Spinal cord (tissue), 10 donors: ENCODE data around the gene PARP12. TPM values are rescaled to one million over a fixed set of nuclear protein-coding genes. Genes with fewer than 3 reads are reported as not detected.

ENCODE experiments used
- DNase-seq, 6 donors: peaks; one replicate each; pipeline versions ENCODE4 v3.0.0 to v3.0.0-alpha.2; 2013 to 2015; ENCODE audit warnings: low spot score in 6 of 6, low read depth in 4 of 6
- H3K27ac ChIP-seq: one replicate; pipeline ENCODE4 v1.5.1; 2013; ENCODE audit warnings: low read depth, low read length, control low read depth
- H3K27me3 ChIP-seq: one replicate; pipeline ENCODE4 v1.6.1; 2013; ENCODE audit warnings: low read length; ENCODE audit not compliant: control insufficient read depth, insufficient read depth
- H3K36me3 ChIP-seq: one replicate; pipeline ENCODE4 v1.6.1; 2013; ENCODE audit warnings: low read length; ENCODE audit not compliant: control insufficient read depth, insufficient read depth
- H3K4me1 ChIP-seq: one replicate; pipeline ENCODE4 v1.6.1; 2013; ENCODE audit warnings: low read length; ENCODE audit not compliant: control insufficient read depth, insufficient read depth
- H3K4me3 ChIP-seq: one replicate; pipeline ENCODE4 v1.5.1; 2013; ENCODE audit warnings: low read depth, low read length, control low read depth
- H3K9me3 ChIP-seq: one replicate; pipeline ENCODE4 v1.6.1; 2013; ENCODE audit warnings: low read length; ENCODE audit not compliant: control insufficient read depth, insufficient read depth
- WGBS: methylation state at CpG from one replicate; pipeline ENCODE4 v1.1.5; 2013; ENCODE audit warnings: missing lambda C conversion rate; ENCODE audit not compliant: insufficient coverage; 5-methylcytosine and 5-hydroxymethylcytosine counted together
- polyA plus RNA-seq, 2 donors: library from polyadenylated mRNA; unstranded; fragments of 120-200 nt; gene quantifications; one replicate each; pipeline ENCODE4 v1.2.1, GENCODE V29; 2013; ENCODE audit not compliant: insufficient read length in 2 of 2
- total RNA-seq, 2 donors: library from RNA; depleted of rRNA in 1 of 2; stranded (reverse); fragments of 120-200 nt in 1 of 2; fragments of >200 nt in 1 of 2; gene quantifications; one replicate each; pipeline versions ENCODE4 v1.2.3 to v1.2.4, GENCODE V29; 2013 to 2014
- donor health status: healthy.

Gene PARP12
- total and polyA plus RNA-seq, 4 donors: 10.5 to 18.6 (median 16.9) TPM

GRCh38 chr7:140019172-140019571, 43.6 kb downstream of the PARP12 start:
- H3K4me3 ChIP-seq: no peak overlapping the region
- H3K4me1 ChIP-seq: no peaks in the 10 kb centered on the region
- no peaks in the 10 kb centered on the region for H3K27me3 ChIP-seq
- no peaks in the 10 kb centered on the region for H3K9me3 ChIP-seq
- H3K27ac ChIP-seq: no peak overlapping the region
- no peaks in the 10 kb centered on the region for H3K36me3 ChIP-seq
- 63% methylated on average over 11 of the region's 11 CpGs for WGBS
- no peak for DNase-seq

DNA sequence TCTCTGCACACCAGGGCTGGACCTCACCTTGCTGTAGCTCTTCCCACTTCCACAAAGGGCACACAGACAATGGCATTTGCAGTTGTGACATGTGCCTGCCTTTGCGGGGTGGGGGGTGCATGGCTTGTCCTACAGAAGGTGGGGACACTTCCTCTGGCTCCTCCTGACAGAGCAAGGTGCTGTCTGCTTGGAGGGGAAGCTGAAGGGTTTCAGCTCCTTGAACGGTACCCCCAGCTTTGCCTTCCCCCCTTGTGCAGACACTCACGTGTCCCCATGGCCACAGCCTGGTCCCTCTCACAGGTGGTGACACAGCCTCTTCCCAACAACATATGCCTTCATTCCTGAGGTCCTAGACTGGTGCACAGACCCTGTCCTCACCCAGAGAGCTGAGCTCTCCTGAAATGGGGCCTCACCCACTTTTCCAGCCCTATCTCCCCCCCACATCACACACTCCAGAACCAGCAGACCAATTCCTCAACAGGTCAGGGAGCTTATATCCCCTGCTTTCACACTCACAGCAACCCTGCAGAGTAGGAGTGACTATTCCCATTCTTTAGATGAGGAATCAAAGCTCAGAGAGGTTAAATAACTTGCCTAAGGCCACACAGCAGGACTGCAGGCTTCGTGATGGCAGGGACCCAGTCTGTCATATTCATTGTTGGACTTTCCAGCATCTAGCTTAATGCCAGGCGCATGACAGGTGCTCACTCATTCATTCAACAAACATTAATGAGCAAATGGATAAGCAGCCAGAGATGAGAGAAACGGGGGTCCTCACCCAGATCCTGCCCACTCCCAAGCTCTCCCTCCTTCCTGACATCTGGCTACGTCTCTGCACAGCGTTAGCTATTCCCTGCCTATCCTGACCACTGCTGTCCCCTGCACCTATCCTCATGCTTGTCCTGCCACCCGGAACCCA, 44.4 kb downstream of the PARP12 start:
- no peak overlapping the region for H3K4me3 ChIP-seq
- H3K9me3 ChIP-seq: no peaks in the 10 kb centered on the region
- no peak for DNase-seq
- no peaks in the 10 kb centered on the region for H3K4me1 ChIP-seq
- H3K27ac ChIP-seq: no peak overlapping the region
- H3K27me3 ChIP-seq: no peaks in the 10 kb centered on the region
- 83% methylated on average over 9 of the region's 9 CpGs for WGBS
- no peaks in the 10 kb centered on the region for H3K36me3 ChIP-seq

- no peak overlapping the region for H3K27ac ChIP-seq
- no peaks in the 10 kb centered on the region for H3K4me1 ChIP-seq
- no peaks in the 10 kb centered on the region for H3K9me3 ChIP-seq
- no peak for DNase-seq
- 79% methylated on average over 14 of the region's 15 CpGs for WGBS
- no peak overlapping the region for H3K4me3 ChIP-seq
- no peaks in the 10 kb centered on the region for H3K36me3 ChIP-seq
- no peaks in the 10 kb centered on the region for H3K27me3 ChIP-seq
Observed at GRCh38 chr7:140017543-140017942, 45.2 kb downstream of the PARP12 start.

- H3K27ac ChIP-seq: no peak overlapping the region
- H3K4me3 ChIP-seq: no peak overlapping the region
- no peaks in the 10 kb centered on the region for H3K36me3 ChIP-seq
- 89% methylated on average over 7 of the region's 7 CpGs for WGBS
- no peaks in the 10 kb centered on the region for H3K27me3 ChIP-seq
- no peak for DNase-seq
- no peaks in the 10 kb centered on the region for H3K9me3 ChIP-seq
- no peaks in the 10 kb centered on the region for H3K4me1 ChIP-seq
Observed at GRCh38 chr7:140017034-140017433, 45.7 kb downstream of the PARP12 start.

DNA sequence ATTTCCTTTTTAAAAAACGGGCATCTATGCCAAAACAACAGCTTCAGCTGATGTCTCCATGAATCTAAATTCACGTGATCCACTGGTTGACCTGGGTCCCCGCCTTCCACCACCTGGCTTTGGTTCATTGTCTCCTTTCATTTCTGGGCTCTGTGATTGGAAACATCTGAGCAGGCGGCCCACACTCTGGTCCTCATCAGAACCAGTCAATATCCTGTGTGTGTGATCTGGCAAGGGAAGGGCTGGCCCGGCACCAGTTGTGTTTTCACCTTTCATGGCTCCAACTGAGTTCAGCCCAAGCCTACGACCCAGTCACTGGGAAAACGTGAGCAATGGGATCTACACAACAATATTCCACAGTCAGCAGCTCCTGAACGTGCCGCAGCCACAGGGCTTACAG, 46.2 kb downstream of the PARP12 start:
- no peaks in the 10 kb centered on the region for H3K9me3 ChIP-seq
- DNase-seq: no peak
- no peak overlapping the region for H3K27ac ChIP-seq
- no peaks in the 10 kb centered on the region for H3K36me3 ChIP-seq
- no peak overlapping the region for H3K4me3 ChIP-seq
- 84% methylated on average over 5 of the region's 9 CpGs for WGBS
- no peaks in the 10 kb centered on the region for H3K4me1 ChIP-seq
- no peaks in the 10 kb centered on the region for H3K27me3 ChIP-seq

DNA sequence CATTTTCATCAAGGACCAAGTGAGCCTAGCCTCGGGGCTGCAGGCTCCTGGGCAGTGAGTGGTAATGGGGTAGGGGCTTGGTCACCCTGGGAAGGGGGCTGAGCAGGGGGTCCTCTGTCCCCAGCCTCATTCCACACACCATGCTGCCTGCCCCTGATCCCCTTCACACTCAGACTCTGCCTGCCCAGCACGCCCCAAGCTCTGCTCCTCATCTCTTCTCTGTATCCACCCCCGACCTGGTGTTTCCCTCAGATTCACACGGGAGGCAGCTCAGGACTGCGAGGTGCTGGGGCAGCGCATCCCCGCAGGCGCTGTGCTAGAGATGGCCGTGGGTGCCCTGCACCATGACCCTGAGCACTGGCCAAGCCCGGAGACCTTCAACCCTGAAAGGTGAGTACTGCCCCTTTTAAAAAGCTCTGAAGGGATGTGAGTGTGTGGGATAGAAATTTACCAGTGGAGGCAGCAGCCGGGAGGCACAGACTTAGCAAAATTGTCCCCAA, 47.2 kb downstream of the PARP12 start:
- no peak for DNase-seq
- no peak overlapping the region for H3K27ac ChIP-seq
- WGBS: 91% methylated on average over 9 of the region's 11 CpGs

GRCh38 chr7:140014123-140014522, 48.6 kb downstream of the PARP12 start:
- no peak overlapping the region for H3K4me3 ChIP-seq
- H3K4me1 ChIP-seq: peaks cover 3% of the 10 kb centered on the region
- no peaks in the 10 kb centered on the region for H3K9me3 ChIP-seq
- whole genome bisulfite sequencing: 89% methylated on average over 10 of the region's 10 CpGs
- H3K36me3 ChIP-seq: no peaks in the 10 kb centered on the region
- DNase-seq: no peak
- H3K27me3 ChIP-seq: no peaks in the 10 kb centered on the region
- H3K27ac ChIP-seq: no peak overlapping the region

More for the DNA sequence above, 47.2 kb downstream of the PARP12 start:
- no peaks in the 10 kb centered on the region for H3K9me3 ChIP-seq
- H3K27me3 ChIP-seq: no peaks in the 10 kb centered on the region
- no peaks in the 10 kb centered on the region for H3K4me1 ChIP-seq
- H3K36me3 ChIP-seq: no peaks in the 10 kb centered on the region
- H3K4me3 ChIP-seq: no peak overlapping the region

DNA sequence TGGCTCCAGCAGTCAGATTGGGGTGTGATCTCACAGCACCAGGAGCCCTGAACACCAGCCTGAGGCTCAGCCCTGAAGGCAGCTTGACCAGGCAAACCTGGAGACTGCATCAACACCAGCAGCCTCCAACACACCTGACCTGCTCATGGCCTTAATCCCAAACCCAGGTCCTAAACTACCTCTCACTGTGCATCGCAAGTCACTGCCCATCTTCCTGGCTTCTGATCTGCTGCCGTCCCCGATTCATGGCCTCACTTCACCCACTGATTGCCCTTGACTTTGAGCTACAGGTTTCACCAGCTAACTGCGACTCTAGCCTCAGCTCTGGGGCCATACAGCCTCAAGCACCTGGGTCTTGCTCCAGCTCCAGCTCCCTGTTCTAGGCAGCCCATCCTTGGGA, 49.1 kb downstream of the PARP12 start:
- peaks cover 3% of the 10 kb centered on the region for H3K4me1 ChIP-seq
- no peak for DNase-seq

DNA sequence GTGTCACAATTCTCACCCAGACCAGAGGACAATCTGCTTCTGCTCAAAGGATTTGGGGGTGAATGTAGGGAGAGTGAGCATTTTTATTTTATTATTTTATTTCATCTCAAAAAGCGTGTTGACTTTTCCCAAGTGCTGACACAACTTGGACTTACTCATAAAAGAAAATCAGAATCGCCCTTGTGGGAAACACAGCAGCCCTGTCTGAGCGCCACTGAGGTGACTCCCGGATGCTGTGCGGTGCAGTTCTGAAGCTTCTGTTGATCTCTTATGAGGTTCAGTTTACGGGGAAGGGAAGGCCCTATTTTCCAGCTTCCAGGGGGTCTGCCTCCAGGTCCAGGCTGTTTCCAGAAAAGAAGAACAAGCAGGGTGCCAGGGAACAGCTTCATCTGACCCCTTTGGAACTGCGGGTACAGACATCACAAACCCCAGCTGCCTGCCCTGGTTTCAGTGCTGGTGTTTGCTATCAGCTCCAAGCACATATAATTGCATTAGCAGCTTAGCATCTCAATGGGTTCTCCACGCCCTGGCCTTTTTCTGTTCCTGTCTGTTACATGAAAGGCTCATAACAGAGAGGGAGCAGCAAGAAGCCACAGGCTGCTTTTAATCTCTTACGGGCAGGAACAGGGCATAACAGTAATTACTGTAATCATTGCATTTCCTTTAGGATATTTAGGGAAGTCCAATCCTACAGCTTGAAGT, 52.4 kb downstream of the PARP12 start:
- no peaks in the 10 kb centered on the region for H3K36me3 ChIP-seq
- no peak overlapping the region for H3K4me3 ChIP-seq
- peaks cover 3% of the 10 kb centered on the region for H3K4me1 ChIP-seq
- H3K27me3 ChIP-seq: no peaks in the 10 kb centered on the region
- H3K9me3 ChIP-seq: no peaks in the 10 kb centered on the region
- 76% methylated on average over 6 of the region's 9 CpGs for WGBS
- peak in 1 of 6 donors; percentile 14 for DNase-seq
- no peak overlapping the region for H3K27ac ChIP-seq

More for the DNA sequence above, 49.1 kb downstream of the PARP12 start:
- no peak overlapping the region for H3K4me3 ChIP-seq
- WGBS: 98% methylated on average over 4 of the region's 4 CpGs
- no peaks in the 10 kb centered on the region for H3K9me3 ChIP-seq
- H3K27ac ChIP-seq: no peak overlapping the region
- H3K27me3 ChIP-seq: no peaks in the 10 kb centered on the region
- no peaks in the 10 kb centered on the region for H3K36me3 ChIP-seq
